SK-N-MC (cell line): ENCODE results near the gene ACO2.

Experiments
- DNase-seq: peaks from one replicate; pipeline ENCODE4 v3.0.0-alpha.2; 2011; ENCODE audit warnings: low read depth, low spot score
- H3K27ac ChIP-seq: fragments of 200-600 bp; sonication (generic); 2 replicates; pipeline ENCODE4 v1.5.1; 2016; ENCODE audit warnings: mixed run types
- H3K36me3 ChIP-seq: fragments of 200-600 bp; sonication (generic); 2 replicates; pipeline ENCODE4 v1.6.1; 2017; ENCODE audit warnings: antibody characterized with exemption, low read length, mixed read lengths; ENCODE audit not compliant: insufficient read depth
- H3K4me3 ChIP-seq: fragments of 200-600 bp; sonication (generic); 2 replicates; pipeline ENCODE4 v1.5.1; 2016
- H3K9ac ChIP-seq: fragments of 200-600 bp; sonication (generic); 2 replicates; pipeline ENCODE4 v1.8.0; 2017; ENCODE audit warnings: mixed run types, mixed read lengths; ENCODE audit not compliant: insufficient read length
- H3K9me3 ChIP-seq: fragments of 200-600 bp; sonication (generic); 2 replicates; pipeline ENCODE4 v1.6.1; 2017; ENCODE audit warnings: low read depth, mild to moderate bottlenecking, antibody characterized with exemption, low read length, moderate library complexity, mixed read lengths
- EZH2 ChIP-seq: fragments of 200-600 bp; sonication (generic); IDR thresholded peaks from one replicate; pipeline ENCODE4 v1.6.1; 2017; ENCODE audit warnings: antibody characterized with exemption
- FOXP2 ChIP-seq: optimal IDR thresholded peaks from 2 replicates; pipeline ENCODE3; 2011; ENCODE audit warnings: mild to moderate bottlenecking, moderate library complexity; ENCODE audit not compliant: insufficient read depth; ENCODE audit errors: extremely low read length, control extremely low read depth
- POLR2AphosphoS5 ChIP-seq: IDR thresholded peaks from 2 replicates; pipeline ENCODE4 v1.6.1; 2012; ENCODE audit warnings: mild to moderate bottlenecking, low read depth, low read length, borderline replicate concordance

Gene ACO2

GRCh38 chr22:41543854-41544670 lies 75.1 kb downstream of the ACO2 start, which contains the start of gene POLR3H:
TSS of gene POLR3H (minus strand) at chr22:41544470. CDS start at chr22:41544101, 369 bp downstream.
- H3K9ac ChIP-seq, result peak within 1 kb of the TSS; percentile 96
- peak within 1 kb of the TSS; percentile 85 for H3K4me3 ChIP-seq
- peak within 1 kb of the TSS; percentile 65 for H3K27ac ChIP-seq
- no peaks in the 10 kb centered on the region for H3K9me3 ChIP-seq
- peaks cover 21% of the 10 kb centered on the region for H3K36me3 ChIP-seq
- no peak for TF ChIP-seq EZH2
- TF ChIP-seq POLR2AphosphoS5, result peak; percentile 65; the same call in 1 of the 2 replicates
- DNase-seq, result peak; percentile 79

GRCh38 chr22:41544671-41545476 lies 76.0 kb downstream of the ACO2 start:
- Histone ChIP-seq H3K9me3 (no peaks in the 10 kb centered on the region), H3K36me3 (peaks cover 13% of the 10 kb centered on the region; the same call in 1 of the 2 replicates), H3K4me3 (peak overlapping the region; percentile 85), H3K27ac (peak overlapping the region; percentile 22; the same call in 1 of the 2 replicates), H3K9ac (peak overlapping the region; percentile 30)
- DNase-seq, result no peak
- no peak for TF ChIP-seq EZH2
- TF ChIP-seq FOXP2, result no peak
- no peak for TF ChIP-seq POLR2AphosphoS5

- H3K36me3 ChIP-seq, result no peaks in the 10 kb centered on the region
- no peaks in the 10 kb centered on the region for H3K9me3 ChIP-seq
- no peak for DNase-seq
- TF ChIP-seq FOXP2, result no peak
- TF ChIP-seq POLR2AphosphoS5, result no peak
- no peak for TF ChIP-seq EZH2
- H3K27ac ChIP-seq, result no peak overlapping the region
- H3K4me3 ChIP-seq, result no peak overlapping the region
- H3K9ac ChIP-seq, result no peak overlapping the region
Measured at GRCh38 chr22:41548830-41549211, 79.9 kb downstream of the ACO2 start.

GRCh38 chr22:41550952-41551491 lies 82.1 kb downstream of the ACO2 start:
- Histone ChIP-seq H3K27ac (no peak overlapping the region), H3K4me3 (no peak overlapping the region), H3K9me3 (no peaks in the 10 kb centered on the region), H3K9ac (no peak overlapping the region), H3K36me3 (no peaks in the 10 kb centered on the region)
- TF ChIP-seq FOXP2 (no peak), POLR2AphosphoS5 (no peak), EZH2 (no peak)
- no peak for DNase-seq

GRCh38 chr22:41551877-41552582 lies 83.1 kb downstream of the ACO2 start:
- no peak for DNase-seq
- Histone ChIP-seq H3K27ac (no peak overlapping the region), H3K9me3 (no peaks in the 10 kb centered on the region), H3K9ac (no peak overlapping the region), H3K4me3 (no peak overlapping the region), H3K36me3 (no peaks in the 10 kb centered on the region)
- TF ChIP-seq EZH2 (no peak), POLR2AphosphoS5 (no peak), FOXP2 (no peak)

GRCh38 chr22:41555325-41555982 lies 86.5 kb downstream of the ACO2 start:
- no peak overlapping the region for H3K9ac ChIP-seq
- TF ChIP-seq POLR2AphosphoS5, result no peak
- TF ChIP-seq FOXP2, result no peak
- no peak for DNase-seq
- H3K36me3 ChIP-seq, result no peaks in the 10 kb centered on the region
- H3K27ac ChIP-seq, result no peak overlapping the region
- no peak overlapping the region for H3K4me3 ChIP-seq
- H3K9me3 ChIP-seq, result no peaks in the 10 kb centered on the region

- H3K27ac ChIP-seq, result no peak overlapping the region
- no peak for TF ChIP-seq POLR2AphosphoS5
Measured at GRCh38 chr22:41556561-41556960, 87.6 kb downstream of the ACO2 start.

More at GRCh38 chr22:41556561-41556960, 87.6 kb downstream of the ACO2 start:
- H3K9ac ChIP-seq, result no peak overlapping the region
- no peaks in the 10 kb centered on the region for H3K36me3 ChIP-seq
- H3K9me3 ChIP-seq, result no peaks in the 10 kb centered on the region
- no peak overlapping the region for H3K4me3 ChIP-seq
- no peak for DNase-seq
